MM.1S (cell line): ENCODE data around the gene ATG10.

Source experiments
- CTCF ChIP-seq: fragments of 300-600 bp; sonication (generic); IDR thresholded peaks from 2 replicates; pipeline ENCODE4 v1.5.1; 2016; ENCODE audit warnings: antibody characterized with exemption, low read length, mixed read lengths
- EZH2 ChIP-seq: fragments of 300-600 bp; sonication (generic); optimal IDR thresholded peaks from 2 replicates; pipeline ENCODE3; 2017; ENCODE audit warnings: low read depth, mild to moderate bottlenecking, antibody characterized with exemption, low read length, mixed read lengths
- EZH2phosphoT487 ChIP-seq: fragments of 300-600 bp; sonication (generic); IDR thresholded peaks from 2 replicates; pipeline ENCODE4 v1.6.1; 2018; ENCODE audit warnings: antibody characterized with exemption, low read length

- TF ChIP-seq EZH2 (no peak), CTCF (no peak), EZH2phosphoT487 (no peak)
These were observed 22.9 kb downstream of the ATG10 start for GRCh38 chr5:81994679-81995078.
